Measurements from ENCODE around the gene USHBP1. TPM values are rescaled to one million over a fixed set of nuclear protein-coding genes. Genes with fewer than 3 reads are reported as not detected.

Gene USHBP1
- total and polyA plus RNA-seq, 2 of the 13 experiments (the other 11 are each of a cell fraction or from before 2014, with no cell fraction given): 0.15 to 1.5 TPM

- TF ChIP-seq, protein P1, sequence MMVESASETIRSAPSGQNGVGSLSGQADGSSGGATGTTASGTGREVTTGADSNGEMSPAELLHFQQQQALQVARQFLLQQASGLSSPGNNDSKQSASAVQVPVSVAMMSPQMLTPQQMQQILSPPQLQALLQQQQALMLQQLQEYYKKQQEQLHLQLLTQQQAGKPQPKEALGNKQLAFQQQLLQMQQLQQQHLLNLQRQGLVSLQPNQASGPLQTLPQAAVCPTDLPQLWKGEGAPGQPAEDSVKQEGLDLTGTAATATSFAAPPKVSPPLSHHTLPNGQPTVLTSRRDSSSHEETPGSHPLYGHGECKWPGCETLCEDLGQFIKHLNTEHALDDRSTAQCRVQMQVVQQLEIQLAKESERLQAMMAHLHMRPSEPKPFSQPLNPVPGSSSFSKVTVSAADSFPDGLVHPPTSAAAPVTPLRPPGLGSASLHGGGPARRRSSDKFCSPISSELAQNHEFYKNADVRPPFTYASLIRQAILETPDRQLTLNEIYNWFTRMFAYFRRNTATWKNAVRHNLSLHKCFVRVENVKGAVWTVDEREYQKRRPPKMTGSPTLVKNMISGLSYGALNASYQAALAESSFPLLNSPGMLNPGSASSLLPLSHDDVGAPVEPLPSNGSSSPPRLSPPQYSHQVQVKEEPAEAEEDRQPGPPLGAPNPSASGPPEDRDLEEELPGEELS (CRISPR knock-in tag; IDR thresholded peaks at IDR 0.05): peak; percentile 48; the same call in 1 of the 2 replicates
- no peak for TF ChIP-seq SOX5 (CRISPR knock-in tag; IDR thresholded peaks at IDR 0.05; ENCODE audit: borderline replicate concordance)
- peak; percentile 69 for TF ChIP-seq ATF7-NPFF (CRISPR knock-in tag; IDR thresholded peaks at IDR 0.05; ENCODE audit: low read depth)
- no peak for TF ChIP-seq DNMT1 (CRISPR knock-in tag; IDR thresholded peaks at IDR 0.05)
- TF ChIP-seq ZNF432 (CRISPR knock-in tag; IDR thresholded peaks at IDR 0.05; ENCODE audit: borderline replicate concordance): no peak
- TF ChIP-seq TAF1 (CRISPR knock-in tag; IDR thresholded peaks at IDR 0.05): peak; percentile 96
- TF ChIP-seq ETV5 (CRISPR knock-in tag; IDR thresholded peaks at IDR 0.05; ENCODE audit: borderline replicate concordance): peak; percentile 98
- TF ChIP-seq NCOA2 (CRISPR knock-in tag; IDR thresholded peaks at IDR 0.05): no peak
- peak; percentile 63; the same call in 1 of the 2 replicates for TF ChIP-seq NFKB2 (CRISPR knock-in tag; IDR thresholded peaks at IDR 0.05; ENCODE audit: borderline replicate concordance)
- peak; percentile 99 for TF ChIP-seq YY1 (IDR thresholded peaks at IDR 0.05; ENCODE audit: insufficient read depth, insufficient replicate concordance, low read depth, low read length)
- TF ChIP-seq E2F2 (CRISPR knock-in tag; IDR thresholded peaks at IDR 0.05; ENCODE audit: borderline replicate concordance): no peak
- TF ChIP-seq KMT2B (CRISPR knock-in tag; IDR thresholded peaks at IDR 0.05): peak; percentile 82
- no peak for TF ChIP-seq ZNF180 (CRISPR knock-in tag; IDR thresholded peaks at IDR 0.05; ENCODE audit: borderline replicate concordance, low read depth)
- no peak for TF ChIP-seq ZNF597 (CRISPR knock-in tag; IDR thresholded peaks at IDR 0.05)
- TF ChIP-seq, protein P2, sequence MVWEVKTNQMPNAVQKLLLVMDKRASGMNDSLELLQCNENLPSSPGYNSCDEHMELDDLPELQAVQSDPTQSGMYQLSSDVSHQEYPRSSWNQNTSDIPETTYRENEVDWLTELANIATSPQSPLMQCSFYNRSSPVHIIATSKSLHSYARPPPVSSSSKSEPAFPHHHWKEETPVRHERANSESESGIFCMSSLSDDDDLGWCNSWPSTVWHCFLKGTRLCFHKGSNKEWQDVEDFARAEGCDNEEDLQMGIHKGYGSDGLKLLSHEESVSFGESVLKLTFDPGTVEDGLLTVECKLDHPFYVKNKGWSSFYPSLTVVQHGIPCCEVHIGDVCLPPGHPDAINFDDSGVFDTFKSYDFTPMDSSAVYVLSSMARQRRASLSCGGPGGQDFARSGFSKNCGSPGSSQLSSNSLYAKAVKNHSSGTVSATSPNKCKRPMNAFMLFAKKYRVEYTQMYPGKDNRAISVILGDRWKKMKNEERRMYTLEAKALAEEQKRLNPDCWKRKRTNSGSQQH (CRISPR knock-in tag; IDR thresholded peaks at IDR 0.05; ENCODE audit: low read depth): no peak
- TF ChIP-seq, protein P3, sequence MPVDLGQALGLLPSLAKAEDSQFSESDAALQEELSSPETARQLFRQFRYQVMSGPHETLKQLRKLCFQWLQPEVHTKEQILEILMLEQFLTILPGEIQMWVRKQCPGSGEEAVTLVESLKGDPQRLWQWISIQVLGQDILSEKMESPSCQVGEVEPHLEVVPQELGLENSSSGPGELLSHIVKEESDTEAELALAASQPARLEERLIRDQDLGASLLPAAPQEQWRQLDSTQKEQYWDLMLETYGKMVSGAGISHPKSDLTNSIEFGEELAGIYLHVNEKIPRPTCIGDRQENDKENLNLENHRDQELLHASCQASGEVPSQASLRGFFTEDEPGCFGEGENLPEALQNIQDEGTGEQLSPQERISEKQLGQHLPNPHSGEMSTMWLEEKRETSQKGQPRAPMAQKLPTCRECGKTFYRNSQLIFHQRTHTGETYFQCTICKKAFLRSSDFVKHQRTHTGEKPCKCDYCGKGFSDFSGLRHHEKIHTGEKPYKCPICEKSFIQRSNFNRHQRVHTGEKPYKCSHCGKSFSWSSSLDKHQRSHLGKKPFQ (CRISPR knock-in tag; IDR thresholded peaks at IDR 0.05; ENCODE audit: insufficient replicate concordance): peak; percentile 54
- TF ChIP-seq POLR2G (IDR thresholded peaks at IDR 0.05; ENCODE audit: low read depth, low read length): peak; percentile 95
Observed at GRCh38 chr19:17215127-17215971, 49.2 kb downstream of the USHBP1 start, which contains the start of gene USE1 (continued).

Data from HepG2 (cell line).